ENCODE results near the gene OPRPN. TPM values are rescaled to one million over a fixed set of nuclear protein-coding genes. Genes with fewer than 3 reads are reported as not detected.

Gene OPRPN, protein sequence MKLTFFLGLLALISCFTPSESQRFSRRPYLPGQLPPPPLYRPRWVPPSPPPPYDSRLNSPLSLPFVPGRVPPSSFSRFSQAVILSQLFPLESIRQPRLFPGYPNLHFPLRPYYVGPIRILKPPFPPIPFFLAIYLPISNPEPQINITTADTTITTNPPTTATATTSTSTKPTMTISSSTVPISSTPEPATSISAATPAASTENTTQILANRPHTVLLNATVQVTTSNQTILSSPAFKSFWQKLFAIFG
- total RNA-seq (2014; rRNA removed; shearing (Covaris generic)) = not detected in 2 replicates

- DNase-seq (ENCODE audit: low spot score) = no peak
Measured at GRCh38 chr4:70397580-70397979, at the start of gene OPRPN. Gene OPRPN, plus strand, starts transcription at chr4:70397940. Its CDS starts 1,346 bp downstream, at chr4:70399286.

DNA sequence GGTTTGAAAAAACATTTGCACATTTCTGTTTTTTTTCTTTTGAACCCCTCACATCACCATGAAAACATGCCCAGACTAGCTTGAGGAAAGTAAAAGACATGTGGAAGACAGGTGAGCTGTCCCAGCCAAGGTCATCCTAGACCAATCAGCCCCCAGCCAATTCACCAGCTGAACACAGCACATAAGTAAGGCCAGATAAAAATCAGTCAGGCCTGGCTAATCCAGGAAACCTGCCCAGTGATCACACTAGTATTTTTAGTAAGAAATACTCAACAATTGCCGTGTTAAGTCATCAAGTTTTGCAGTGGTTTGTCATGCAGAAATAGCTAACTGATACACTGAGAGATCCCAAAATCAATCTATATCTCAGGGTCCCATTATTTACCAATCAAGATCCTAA lies 41.6 kb upstream of the OPRPN start:
- no peak for DNase-seq (ENCODE audit: low spot score)

DNA sequence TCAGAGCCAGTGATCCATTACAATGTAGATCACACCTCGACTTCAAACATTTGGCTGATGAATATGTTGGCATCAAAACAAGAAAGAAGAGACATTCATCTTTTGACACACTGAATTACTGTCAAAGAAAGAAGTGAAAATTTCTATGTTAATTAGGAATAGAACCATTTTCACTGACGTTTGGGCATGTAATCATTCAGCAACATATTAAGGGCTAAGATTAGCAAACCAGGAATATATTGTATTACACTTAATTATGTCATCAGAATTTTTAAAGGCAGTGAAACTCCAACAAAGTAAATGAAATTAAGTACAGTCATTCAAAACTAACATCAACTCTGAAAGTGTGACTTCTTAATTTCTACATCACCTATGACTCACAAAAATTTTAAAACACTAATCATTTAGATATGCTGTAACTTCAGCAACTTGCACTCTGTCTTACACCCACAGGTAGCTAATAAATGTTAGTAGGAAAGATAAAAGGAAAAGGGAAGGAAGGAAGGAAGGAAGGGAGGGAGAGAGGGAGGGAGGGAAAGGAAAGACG lies 38.6 kb upstream of the OPRPN start:
- no peak for DNase-seq (ENCODE audit: low spot score)

GRCh38 chr4:70360460-70360859 lies 37.3 kb upstream of the OPRPN start, which contains the start of gene SMR3A:
Gene SMR3A, plus strand, starts transcription at chr4:70360760. Its CDS starts 1,356 bp downstream, at chr4:70362116.
- no peak for DNase-seq (ENCODE audit: low spot score)

DNA sequence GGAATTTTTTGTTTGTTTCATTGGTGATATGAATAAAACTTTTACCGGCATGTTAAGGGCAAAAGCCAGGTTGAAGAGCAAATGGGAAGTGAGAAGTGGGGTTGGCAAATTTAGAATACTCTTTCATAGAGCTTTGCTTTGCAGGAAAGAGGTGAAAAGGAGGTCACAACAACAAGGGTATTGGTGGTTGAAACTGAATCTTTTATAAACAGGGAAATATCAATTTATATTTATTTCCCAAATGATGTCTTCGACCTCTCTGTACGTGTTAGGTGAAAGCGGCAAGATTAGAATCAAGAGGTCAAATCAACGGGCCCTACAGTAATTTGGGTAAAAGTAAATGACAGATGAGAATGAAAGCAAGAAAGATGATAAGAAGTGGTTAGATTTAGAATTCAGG lies 33.7 kb upstream of the OPRPN start:
- no peak for DNase-seq (ENCODE audit: low spot score)

- DNase-seq (ENCODE audit: low spot score) = no peak
Measured at GRCh38 chr4:70365479-70365878, 32.3 kb upstream of the OPRPN start.

DNA sequence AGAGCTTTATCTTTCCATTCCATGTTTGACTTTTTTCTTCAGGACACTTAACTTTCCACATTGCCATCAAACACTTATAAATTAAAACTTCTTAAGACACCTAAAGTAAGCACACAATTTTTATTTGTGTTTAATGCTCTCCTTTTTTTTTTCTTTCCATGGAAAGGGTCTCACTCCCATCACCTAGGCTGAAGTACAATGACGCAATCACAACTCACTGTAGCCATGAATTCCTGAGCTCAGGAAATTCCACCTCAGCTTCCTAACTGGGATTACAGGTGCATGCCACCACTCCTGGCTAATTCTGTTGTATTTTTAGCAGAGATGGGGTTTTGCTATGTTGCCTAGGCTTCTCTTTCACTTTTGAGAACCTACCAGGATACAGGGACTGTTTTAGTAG lies 29.9 kb upstream of the OPRPN start:
- no peak for DNase-seq (ENCODE audit: low spot score)

GRCh38 chr4:70371987-70372386 lies 25.8 kb upstream of the OPRPN start:
- no peak for DNase-seq (ENCODE audit: low spot score)

GRCh38 chr4:70372760-70373159 lies 25.0 kb upstream of the OPRPN start:
- DNase-seq (ENCODE audit: low spot score) = no peak

- DNase-seq (ENCODE audit: low spot score) = no peak
Measured at GRCh38 chr4:70380578-70380977, 17.2 kb upstream of the OPRPN start.

- DNase-seq (ENCODE audit: low spot score) = no peak
Measured at GRCh38 chr4:70382691-70383181, 15.0 kb upstream of the OPRPN start, which contains the start of gene SMR3B. Gene SMR3B, plus strand, starts transcription at chr4:70383131. Its CDS starts 1,380 bp downstream, at chr4:70384511.

- DNase-seq (ENCODE audit: low spot score) = no peak
Measured at GRCh38 chr4:70392057-70392776, 5.5 kb upstream of the OPRPN start.

DNA sequence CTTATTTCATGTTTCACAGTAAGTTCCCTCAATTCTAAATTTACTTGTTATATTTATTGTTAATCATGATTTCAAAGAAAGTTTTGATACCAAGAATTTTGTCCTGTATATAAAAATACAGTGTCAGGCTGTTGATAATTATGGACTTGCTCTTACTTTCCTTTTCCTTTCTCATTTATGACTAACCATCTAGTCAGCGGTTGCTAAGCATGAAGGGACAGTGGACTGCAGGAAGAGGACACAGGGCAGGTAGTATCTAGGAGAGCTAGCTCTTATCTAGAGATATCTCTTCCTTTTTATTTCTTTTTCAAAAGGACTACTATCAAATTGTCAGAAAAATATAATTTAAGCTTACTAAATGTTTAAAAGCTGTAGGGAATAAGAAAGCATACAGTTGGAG lies 1.6 kb downstream of the OPRPN start:
- peak; percentile 11 for DNase-seq (ENCODE audit: low spot score)

GRCh38 chr4:70402762-70403161 lies 5.0 kb downstream of the OPRPN start:
- no peak for DNase-seq (ENCODE audit: low spot score)

GRCh38 chr4:70405765-70406164 lies 8.0 kb downstream of the OPRPN start:
- DNase-seq (ENCODE audit: low spot score) = no peak

- no peak for DNase-seq (ENCODE audit: low spot score)
Measured at GRCh38 chr4:70425306-70425705, 27.6 kb downstream of the OPRPN start.

DNA sequence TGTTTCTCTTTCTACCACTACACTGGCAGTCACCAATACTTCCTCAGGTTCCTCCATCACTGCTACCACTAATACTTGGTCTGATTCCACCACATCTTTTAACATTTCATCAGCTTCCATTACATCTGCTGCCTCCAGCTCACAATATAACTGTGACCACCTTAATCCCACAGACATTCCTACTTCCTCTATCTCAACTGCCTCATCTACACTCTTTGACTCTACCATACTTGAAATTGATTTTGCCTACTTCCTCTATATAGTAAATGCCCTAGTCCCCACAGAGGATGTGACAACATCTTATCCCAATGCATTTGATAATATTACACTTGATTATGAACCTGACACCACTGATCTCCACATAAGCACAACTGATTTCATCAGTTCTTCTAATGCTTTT lies 29.0 kb downstream of the OPRPN start:
- no peak for DNase-seq (ENCODE audit: low spot score)

DNA sequence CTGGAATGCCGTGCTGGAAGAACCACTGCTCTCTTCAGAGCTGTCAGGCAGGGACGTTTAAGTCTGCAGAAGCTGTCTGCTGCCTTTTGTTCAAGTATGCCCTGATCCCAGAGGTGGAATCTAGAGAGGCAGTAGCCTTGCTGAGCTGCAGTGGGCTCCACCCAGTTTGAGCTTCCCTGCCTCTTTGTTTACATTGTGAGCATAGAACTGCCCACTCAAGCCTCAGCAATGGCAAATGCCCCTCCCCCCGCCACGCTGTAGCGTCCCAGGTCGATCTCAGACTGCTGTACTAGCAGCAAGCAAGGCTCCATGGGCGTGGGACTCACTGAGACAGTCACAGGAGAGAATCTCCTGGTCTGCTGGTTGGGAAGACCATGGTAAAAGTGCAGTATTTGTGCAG lies 39.5 kb downstream of the OPRPN start:
- no peak for DNase-seq (ENCODE audit: low spot score)

GRCh38 chr4:70442474-70442873 lies 44.7 kb downstream of the OPRPN start:
- DNase-seq (ENCODE audit: low spot score) = no peak

DNA sequence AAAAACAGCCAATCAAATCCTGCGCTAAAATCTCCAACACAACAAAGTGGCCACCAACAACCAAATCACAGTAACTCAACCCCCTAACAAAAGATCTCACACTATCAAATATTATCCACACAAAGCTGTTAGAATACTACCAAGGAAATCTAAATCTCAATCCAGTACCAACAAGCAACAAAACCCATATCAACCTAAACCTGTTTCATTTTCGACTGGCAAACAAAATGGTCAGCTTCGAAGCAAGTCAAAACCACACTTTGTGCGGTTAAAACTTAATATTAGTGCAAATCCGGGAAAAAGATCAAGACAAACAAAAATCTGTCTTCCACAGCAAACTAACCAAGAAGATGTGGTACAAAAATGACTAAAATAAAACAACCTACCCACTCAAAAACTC lies 45.6 kb downstream of the OPRPN start:
- no peak for DNase-seq (ENCODE audit: low spot score)

DNA sequence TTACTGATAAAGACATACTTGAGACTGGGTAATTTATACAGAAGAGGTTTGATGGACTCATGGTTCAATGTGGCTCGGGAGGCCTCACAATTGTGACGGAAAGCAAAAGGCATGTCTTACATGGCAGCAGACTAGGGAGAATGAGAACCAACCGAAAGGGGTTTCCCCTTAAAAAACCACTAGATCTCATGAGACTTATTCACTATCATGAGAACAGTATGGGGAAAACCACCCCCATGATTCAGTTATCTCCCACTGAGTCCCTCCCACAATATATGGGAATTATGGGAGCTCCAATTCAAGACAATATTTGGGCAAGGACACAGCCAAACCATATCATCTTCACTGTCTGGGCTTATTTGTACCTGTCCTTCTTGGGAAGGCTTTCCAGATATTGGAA lies 51.5 kb downstream of the OPRPN start:
- DNase-seq (ENCODE audit: low spot score) = peak; percentile 6

- DNase-seq (ENCODE audit: low spot score) = no peak
Measured at GRCh38 chr4:70452946-70453345, 55.2 kb downstream of the OPRPN start.

All from A172 (cell line).